Measurements from ENCODE around the gene MINDY4B.

MINDY4B gene

GRCh38 chr3:150921209-150921608 is 16.0 kb upstream of the MINDY4B start:
- TF ChIP-seq CTCF (IDR thresholded peaks at IDR 0.05; ENCODE audit: low read length) (no peak), EZH2phosphoT487 (IDR thresholded peaks at IDR 0.05; ENCODE audit: low read length) (no peak), EZH2 (optimal IDR thresholded peaks at IDR 0.05; ENCODE audit: low read depth, low read length) (no peak)
- H3K36me3 ChIP-seq (replicated peaks; ENCODE audit: insufficient read depth, low read length): no peaks in the 10 kb centered on the region
- H3K9ac ChIP-seq (ENCODE audit: low read length): no peak overlapping the region
- no peaks in the 10 kb centered on the region for H3K27me3 ChIP-seq (replicated peaks; ENCODE audit: insufficient read depth, low read length)
- no peak for DNase-seq
- no peak overlapping the region for H3K4me2 ChIP-seq (ENCODE audit: low read depth, low read length)
- no peaks in the 10 kb centered on the region for H3K9me2 ChIP-seq (replicated peaks; ENCODE audit: insufficient read depth, low read length)
- no peak overlapping the region for H2AFZ ChIP-seq (ENCODE audit: low read length)
- H3K9me3 ChIP-seq (replicated peaks; ENCODE audit: insufficient read depth, low read length): no peaks in the 10 kb centered on the region
- H3K79me2 ChIP-seq (ENCODE audit: low read length): no peaks in the 10 kb centered on the region
- H3F3A ChIP-seq (ENCODE audit: insufficient read depth, low read length): peaks cover 4% of the 10 kb centered on the region; the same call in 1 of the 2 replicates
- no peak overlapping the region for H3K4me3 ChIP-seq (ENCODE audit: low read length)
- peaks cover 1% of the 10 kb centered on the region; the same call in 1 of the 2 replicates for H3K4me1 ChIP-seq (ENCODE audit: low read length)
- no peak overlapping the region for H3K27ac ChIP-seq (ENCODE audit: low read length)
- H4K20me1 ChIP-seq (ENCODE audit: insufficient read depth, low read length): no peaks in the 10 kb centered on the region

- Histone ChIP-seq H3K9me3 (replicated peaks; ENCODE audit: insufficient read depth, low read length) (no peaks in the 10 kb centered on the region), H4K20me1 (ENCODE audit: insufficient read depth, low read length) (no peaks in the 10 kb centered on the region), H3K4me2 (ENCODE audit: low read depth, low read length) (no peak overlapping the region), H3K27ac (ENCODE audit: low read length) (no peak overlapping the region), H3K9ac (ENCODE audit: low read length) (no peak overlapping the region), H3K9me2 (replicated peaks; ENCODE audit: insufficient read depth, low read length) (no peaks in the 10 kb centered on the region), H3F3A (ENCODE audit: insufficient read depth, low read length) (no peaks in the 10 kb centered on the region), H3K79me2 (ENCODE audit: low read length) (no peaks in the 10 kb centered on the region), H3K36me3 (replicated peaks; ENCODE audit: insufficient read depth, low read length) (no peaks in the 10 kb centered on the region), H2AFZ (ENCODE audit: low read length) (no peak overlapping the region), H3K27me3 (replicated peaks; ENCODE audit: insufficient read depth, low read length) (no peaks in the 10 kb centered on the region), H3K4me3 (ENCODE audit: low read length) (no peak overlapping the region), H3K4me1 (ENCODE audit: low read length) (no peaks in the 10 kb centered on the region)
- TF ChIP-seq EZH2 (optimal IDR thresholded peaks at IDR 0.05; ENCODE audit: low read depth, low read length) (no peak), CTCF (IDR thresholded peaks at IDR 0.05; ENCODE audit: low read length) (no peak), EZH2phosphoT487 (IDR thresholded peaks at IDR 0.05; ENCODE audit: low read length) (no peak)
- no peak for DNase-seq
These were observed 15.0 kb upstream of the MINDY4B start for GRCh38 chr3:150920236-150920635.

GRCh38 chr3:150917951-150918350 is 12.7 kb upstream of the MINDY4B start:
- no peaks in the 10 kb centered on the region for H3F3A ChIP-seq (ENCODE audit: insufficient read depth, low read length)
- H3K9me3 ChIP-seq (replicated peaks; ENCODE audit: insufficient read depth, low read length): no peaks in the 10 kb centered on the region
- no peak overlapping the region for H3K4me2 ChIP-seq (ENCODE audit: low read depth, low read length)
- H3K9ac ChIP-seq (ENCODE audit: low read length): no peak overlapping the region
- H3K4me1 ChIP-seq (ENCODE audit: low read length): no peaks in the 10 kb centered on the region
- no peaks in the 10 kb centered on the region for H3K79me2 ChIP-seq (ENCODE audit: low read length)
- H4K20me1 ChIP-seq (ENCODE audit: insufficient read depth, low read length): no peaks in the 10 kb centered on the region
- H3K27me3 ChIP-seq (replicated peaks; ENCODE audit: insufficient read depth, low read length): no peaks in the 10 kb centered on the region
- H3K36me3 ChIP-seq (replicated peaks; ENCODE audit: insufficient read depth, low read length): no peaks in the 10 kb centered on the region
- H2AFZ ChIP-seq (ENCODE audit: low read length): no peak overlapping the region
- DNase-seq: no peak
- H3K4me3 ChIP-seq (ENCODE audit: low read length): no peak overlapping the region
- H3K9me2 ChIP-seq (replicated peaks; ENCODE audit: insufficient read depth, low read length): no peaks in the 10 kb centered on the region
- TF ChIP-seq EZH2phosphoT487 (IDR thresholded peaks at IDR 0.05; ENCODE audit: low read length) (no peak), CTCF (IDR thresholded peaks at IDR 0.05; ENCODE audit: low read length) (no peak), EZH2 (optimal IDR thresholded peaks at IDR 0.05; ENCODE audit: low read depth, low read length) (no peak)
- H3K27ac ChIP-seq (ENCODE audit: low read length): no peak overlapping the region

All from MM.1S (cell line).